Measurements from ENCODE around the gene DYNC1I1.
"Not testable (repeated sequence)": the region's sequence is repeated elsewhere in the genome, so short reads cannot be mapped to it uniquely, and the experiment has no call there.

Gene DYNC1I1

GRCh38 chr7:95915731-95916130, 143.4 kb downstream of the DYNC1I1 start:
- DNase-seq, result no peak

GRCh38 chr7:95916573-95917297, 144.4 kb downstream of the DYNC1I1 start:
- DNase-seq, result peak; percentile 93

GRCh38 chr7:95917634-95918033, 145.3 kb downstream of the DYNC1I1 start:
- no peak for DNase-seq

GRCh38 chr7:95919556-95919955, 147.2 kb downstream of the DYNC1I1 start:
- no peak for DNase-seq

GRCh38 chr7:95921543-95921942, 149.2 kb downstream of the DYNC1I1 start:
- DNase-seq, result no peak

GRCh38 chr7:95922191-95922590, 149.8 kb downstream of the DYNC1I1 start:
- DNase-seq, result no peak

GRCh38 chr7:95925236-95925635, 152.9 kb downstream of the DYNC1I1 start:
- no peak for DNase-seq

- DNase-seq, result no peak
These were observed 153.6 kb downstream of the DYNC1I1 start for GRCh38 chr7:95925971-95926370.

- no peak for DNase-seq
These were observed 155.4 kb downstream of the DYNC1I1 start for GRCh38 chr7:95927756-95928155.

GRCh38 chr7:95929710-95930280, 157.4 kb downstream of the DYNC1I1 start:
- no peak for DNase-seq

- DNase-seq, result no peak
These were observed 159.3 kb downstream of the DYNC1I1 start for GRCh38 chr7:95931460-95932232.

GRCh38 chr7:95933618-95934017, 161.3 kb downstream of the DYNC1I1 start:
- DNase-seq, result no peak

- not testable (repeated sequence) for DNase-seq
These were observed 172.5 kb downstream of the DYNC1I1 start for GRCh38 chr7:95944867-95945266.

- DNase-seq, result no peak
These were observed 178.3 kb downstream of the DYNC1I1 start for GRCh38 chr7:95950698-95951097.

- DNase-seq, result no peak
These were observed 179.2 kb downstream of the DYNC1I1 start for GRCh38 chr7:95951531-95951930.

- DNase-seq, result no peak
These were observed 179.8 kb downstream of the DYNC1I1 start for GRCh38 chr7:95951997-95952795.

GRCh38 chr7:95952851-95953250, 180.5 kb downstream of the DYNC1I1 start:
- no peak for DNase-seq

- DNase-seq, result no peak
These were observed 183.4 kb downstream of the DYNC1I1 start for GRCh38 chr7:95955748-95956147.

GRCh38 chr7:95957510-95957909, 185.2 kb downstream of the DYNC1I1 start:
- DNase-seq, result no peak

- DNase-seq, result no peak
These were observed 188.4 kb downstream of the DYNC1I1 start for GRCh38 chr7:95960706-95961244.

GRCh38 chr7:95963446-95963990, 191.2 kb downstream of the DYNC1I1 start:
- DNase-seq, result no peak

GRCh38 chr7:95971716-95972115, 199.4 kb downstream of the DYNC1I1 start:
- DNase-seq, result no peak

- no peak for DNase-seq
These were observed 200.2 kb downstream of the DYNC1I1 start for GRCh38 chr7:95972523-95972922.
